ENCODE results near the gene CHD3. TPM values are rescaled to one million over a fixed set of nuclear protein-coding genes. Genes with fewer than 3 reads are reported as not detected.

The CHD3 gene
- total and polyA plus RNA-seq, 2 of the 13 experiments (the other 11 are each of a cell fraction or from before 2014, with no cell fraction given): 2.7 to 3.7 TPM

GRCh38 chr17:7842380-7843256 lies 46.0 kb upstream of the CHD3 start (continued):
- no peak for TF ChIP-seq DDIT3 (CRISPR knock-in tag; IDR thresholded peaks at IDR 0.05)
- no peak for TF ChIP-seq ZNF362 (CRISPR knock-in tag; IDR thresholded peaks at IDR 0.05; ENCODE audit: borderline replicate concordance)
- TF ChIP-seq XRCC5 (optimal IDR thresholded peaks at IDR 0.05; ENCODE audit: low read length): no peak

- Histone ChIP-seq H3K27me3 (ENCODE audit: control insufficient read depth in 1 of 2, insufficient read depth in 2 of 2, low read length in 2 of 2) (peaks cover 0 to 3% of the 10 kb centered on the region in 2 experiments; a peak in 1 of 5 replicates), H3K9me3 (ENCODE audit: low read length) (no peaks in the 10 kb centered on the region), H3K4me1 (ENCODE audit: insufficient read depth, low read length) (peaks cover 40% of the 10 kb centered on the region), H3K79me2 (ENCODE audit: insufficient read depth, low read length) (peaks cover 54% of the 10 kb centered on the region), H3K4me2 (ENCODE audit: low read depth, low read length) (peak overlapping the region; percentile 99), H3K36me3 (replicated peaks in 1 of 2; ENCODE audit: control insufficient read depth in 1 of 2, insufficient read depth in 2 of 2, low read length in 2 of 2) (peaks cover 19 to 20% of the 10 kb centered on the region in 2 experiments; a peak in 4 of 5 replicates), H3K27ac (ENCODE audit: extremely low read length, insufficient read depth, low read length) (peak overlapping the region; percentile 97), H4K20me1 (ENCODE audit: insufficient read depth, low read length) (peaks cover 26% of the 10 kb centered on the region), H3K4me3 (replicated peaks in 1 of 3; ENCODE audit: insufficient read depth in 1 of 3, low read depth in 2 of 3, low read length in 3 of 3) (peak overlapping the region; percentile 83 to 95 (median 86)), H2AFZ (ENCODE audit: low read length) (no peak overlapping the region), H3K9ac (ENCODE audit: insufficient read depth, low read depth, low read length) (peak overlapping the region; percentile 96)
- ChIA-PET POLR2A (interaction anchor here (1.2 to 6.4 kb wide), 7 partner anchors 8 to 440 kb away, joined by 3 to 159 read pairs (median 5); partner anchors contain the start of genes CNTROB, CYB5D1, KDM6B and NAA38), CTCF (ENCODE audit: low intra/inter-chr PET ratio, low total read pairs) (no interaction called here)
- WGBS (ENCODE audit: low lambda C conversion rate): 0% methylated on average over 7 of the region's 17 CpGs
- ATAC-seq: no peak
- DNase-seq (ENCODE audit: low spot score): no peak
- no peak for FAIRE-seq
- in situ Hi-C loops (cut with HindIII; ENCODE audit: extremely low pct_ligation_motif_present, low pct_unique_long_range_greater_than_20kb) (loop anchor here (10.0 kb wide), 1 partner anchor 268 kb away; the partner anchor contains the start of gene CD68), intact Hi-C loops (cut with micrococcal nuclease; ENCODE audit: unreplicated experiment) (loop anchor here (5.0 kb wide), 1 partner anchor 199 kb away; no protein-coding TSS in a partner anchor)
- TF ChIP-seq ZBTB37 (CRISPR knock-in tag; IDR thresholded peaks at IDR 0.05) (no peak), NR2C2 (CRISPR knock-in tag; IDR thresholded peaks at IDR 0.05; ENCODE audit: borderline replicate concordance) (0 out of 2 replicates have a peak, but pooled peaks have one; percentile 6), TEAD3 (CRISPR knock-in tag; optimal IDR thresholded peaks at IDR 0.05; ENCODE audit: borderline replicate concordance) (peak; percentile 31), KLF16 (CRISPR knock-in tag; IDR thresholded peaks at IDR 0.05) (peak in 1 of 2 experiments; percentile 10; a peak in 1 of 4 replicates), DNMT3B (CRISPR knock-in tag; conservative IDR thresholded peaks at IDR 0.05) (no peak), MTA1 (CRISPR knock-in tag; IDR thresholded peaks at IDR 0.05; ENCODE audit: borderline replicate concordance) (0 out of 2 replicates have a peak, but pooled peaks have one; percentile 11), ZNF678 (CRISPR knock-in tag; IDR thresholded peaks at IDR 0.05) (peak; percentile 84; the same call in 1 of the 2 replicates), ZNF776 (CRISPR knock-in tag; IDR thresholded peaks at IDR 0.05) (no peak), ATAD3A (CRISPR knock-in tag; IDR thresholded peaks at IDR 0.05) (0 out of 2 replicates have a peak, but pooled peaks have one; percentile 64), ZNF709 (CRISPR knock-in tag; IDR thresholded peaks at IDR 0.05) (0 out of 2 replicates have a peak, but pooled peaks have one; percentile 27), ZBTB7A (CRISPR knock-in tag; IDR thresholded peaks at IDR 0.05) (no peak), KDM2A (CRISPR knock-in tag; IDR thresholded peaks at IDR 0.05; ENCODE audit: borderline replicate concordance, low read depth) (0 out of 2 replicates have a peak, but pooled peaks have one; percentile 11), NPAS2 (CRISPR knock-in tag; IDR thresholded peaks at IDR 0.05; ENCODE audit: borderline replicate concordance) (no peak), ZNF276 (CRISPR knock-in tag; IDR thresholded peaks at IDR 0.05; ENCODE audit: low read depth) (0 out of 2 replicates have a peak, but pooled peaks have one; percentile 21)
- TSS peak; percentile 68 for BruUV-seq (replicated peaks)
Measured at GRCh38 chr17:7843257-7843535, 45.4 kb upstream of the CHD3 start.
